B cell (primary cell): Measurements from ENCODE around the gene NVL. TPM values are rescaled to one million over a fixed set of nuclear protein-coding genes. Genes with fewer than 3 reads are reported as not detected.

Experiments
- ATAC-seq: fragments of 200-7000 bp; cut with Tn5 transposase; one replicate; pipeline ENCODE4 v1.10.0; 2021; ENCODE audit warnings: low read depth, mild to moderate bottlenecking, moderate number of reproducible peaks, moderate library complexity
- CTCF ChIA-PET: fragments of 350-600 bp; sonication (Branson Sonifier 250); formaldehyde crosslinking; loops from one replicate; lab custom pipeline; 2021; ENCODE audit warnings: antibody characterized with exemption, inconsistent platforms; lab: Charles Lee
- POLR2A ChIA-PET: fragments of 350-600 bp; sonication (Branson Sonifier 250); formaldehyde crosslinking; loops from one replicate; lab custom pipeline; 2021; ENCODE audit warnings: antibody characterized with exemption; lab: Charles Lee
- DNase-seq: peaks from one replicate; pipeline ENCODE4 v3.0.0; 2013
- H2AFZ ChIP-seq: 2 replicates; pipeline ENCODE4 v1.6.1; 2012; ENCODE audit warnings: mild to moderate bottlenecking, low read depth, low read length; ENCODE audit not compliant: insufficient read depth, poor library complexity, severe bottlenecking
- H3K27ac ChIP-seq, 2 donors: 1 replicate in 1 of 2; 2 replicates in 1 of 2; pipeline ENCODE4 v1.5.1; 2012 to 2013; ENCODE audit warnings: low read length in 2 of 2, mild to moderate bottlenecking in 2 of 2, moderate library complexity in 1 of 2
- H3K27me3 ChIP-seq, 4 experiments: fragments of 200-600 bp in 1 of 4; sonication (generic) in 1 of 4; replicated peaks in 1 of 4; 1 replicate in 2 of 4; 2 replicates in 2 of 4; pipeline versions ENCODE4 v1.6.1 to v1.7.0; 2013 to 2016; ENCODE audit warnings: low read length in 3 of 4, mild to moderate bottlenecking in 2 of 4, mixed read lengths in 1 of 4, moderate library complexity in 1 of 4; ENCODE audit not compliant: insufficient read depth in 4 of 4, control insufficient read depth in 3 of 4; ENCODE audit errors: control extremely low read depth in 1 of 4
- H3K36me3 ChIP-seq, 2 experiments: replicated peaks in 1 of 2; 1 replicate in 1 of 2; 2 replicates in 1 of 2; pipeline versions ENCODE4 v1.6.1 to v1.7.1; 2013; ENCODE audit warnings: low read length in 1 of 2; ENCODE audit not compliant: insufficient read depth in 2 of 2, control insufficient read depth in 1 of 2; ENCODE audit errors: control extremely low read depth in 1 of 2, extremely low read depth in 1 of 2
- H3K4me1 ChIP-seq, 2 donors: fragments of 200-600 bp in 1 of 2; sonication (generic) in 1 of 2; 1 replicate in 1 of 2; 2 replicates in 1 of 2; pipeline versions ENCODE4 v1.5.1 to v1.6.1; 2013 to 2017; ENCODE audit warnings: low read length in 2 of 2; ENCODE audit not compliant: control insufficient read depth in 2 of 2, insufficient read depth in 2 of 2
- H3K4me2 ChIP-seq: replicated peaks from 2 replicates; pipeline ENCODE3; 2012; ENCODE audit warnings: mild to moderate bottlenecking, low read depth, low read length; ENCODE audit not compliant: poor library complexity, severe bottlenecking
- H3K4me3 ChIP-seq, 5 experiments: fragments of 200-600 bp in 1 of 5; sonication (generic) in 1 of 5; 1 replicate in 3 of 5; 2 replicates in 2 of 5; pipeline versions ENCODE4 v1.5.1 to v1.7.0; 2011 to 2016; ENCODE audit warnings: low read length in 4 of 5, mild to moderate bottlenecking in 4 of 5, low read depth in 2 of 5, control low read depth in 1 of 5, moderate library complexity in 1 of 5; ENCODE audit not compliant: insufficient read depth in 1 of 5; ENCODE audit errors: control extremely low read depth in 1 of 5, extremely low read depth in 1 of 5
- H3K79me2 ChIP-seq: fragments of 200-600 bp; sonication (generic); one replicate; pipeline ENCODE4 v1.6.0; 2016; ENCODE audit warnings: low read length; ENCODE audit not compliant: control insufficient read depth, insufficient read depth
- H3K9ac ChIP-seq: fragments of 200-600 bp; sonication (generic); 2 replicates; pipeline ENCODE4 v1.6.1; 2017; ENCODE audit warnings: mild to moderate bottlenecking, low read length, moderate library complexity
- H3K9me3 ChIP-seq, 3 donors: one replicate each; pipeline versions ENCODE4 v1.6.1 to v1.7.1; 2013; ENCODE audit warnings: low read length in 2 of 3; ENCODE audit not compliant: control insufficient read depth in 2 of 3, insufficient read depth in 1 of 3; ENCODE audit errors: control extremely low read depth in 1 of 3
- H4K20me1 ChIP-seq: 2 replicates; pipeline ENCODE4 v1.6.0; 2012; ENCODE audit warnings: mild to moderate bottlenecking, low read length; ENCODE audit not compliant: insufficient read depth, control insufficient read depth, poor library complexity, severe bottlenecking
- H3K27ac Mint-ChIP-seq: one replicate; pipeline ENCODE4 v1.8.0; 2021; ENCODE audit warnings: mixed read lengths
- H3K27me3 Mint-ChIP-seq: one replicate; pipeline ENCODE4 v1.8.0; 2021; ENCODE audit warnings: mixed read lengths
- H3K4me1 Mint-ChIP-seq: one replicate; pipeline ENCODE4 v1.8.0; 2021; ENCODE audit warnings: mixed read lengths
- H3K4me3 Mint-ChIP-seq: one replicate; pipeline ENCODE4 v1.8.0; 2021; ENCODE audit warnings: mixed read lengths
- H3K9me3 Mint-ChIP-seq: one replicate; pipeline ENCODE4 v1.8.0; 2022; ENCODE audit warnings: mixed read lengths; ENCODE audit not compliant: insufficient read depth
- EZH2 ChIP-seq: IDR thresholded peaks from 2 replicates; pipeline ENCODE4 v1.6.1; 2012; ENCODE audit warnings: borderline replicate concordance, low read depth, mild to moderate bottlenecking, moderate library complexity, low read length; ENCODE audit not compliant: insufficient read depth, poor library complexity, severe bottlenecking
- WGBS: methylation state at CpG from one replicate; pipeline ENCODE4 v1.1.5; 2013; ENCODE audit warnings: missing lambda C conversion rate; ENCODE audit not compliant: insufficient coverage; 5-methylcytosine and 5-hydroxymethylcytosine counted together
- intact Hi-C: fragments of 100-400 bp; cut with micrococcal nuclease; formaldehyde crosslinking; loops from one replicate; pipeline ENCODE4 v1.10.0; 2022
- polyA plus RNA-seq: library from polyadenylated mRNA; depleted of rRNA; stranded (reverse); fragments of >200 nt; gene quantifications from 2 replicates; pipeline ENCODE4 v1.2.3, GENCODE V29; 2012
- total RNA-seq, 2 donors: library from RNA; stranded (reverse); fragments of 120-200 nt in 1 of 2; gene quantifications; 1 replicate in 1 of 2; 2 replicates in 1 of 2; pipeline versions ENCODE4 v1.2.3 to v1.2.4, GENCODE V29; 2013 to 2022
- TF ChIP-seq, protein P1 (sequence below): fragments of 200-600 bp; IDR thresholded peaks from one replicate; pipeline ENCODE4 v1.8.0; 2022; ENCODE audit warnings: antibody characterized with exemption, mild to moderate bottlenecking

NVL gene
- total and polyA plus RNA-seq, 2 donors (not counting 1 experiment from before 2014, with no cell fraction given): 28.1 to 45.5 TPM

DNA sequence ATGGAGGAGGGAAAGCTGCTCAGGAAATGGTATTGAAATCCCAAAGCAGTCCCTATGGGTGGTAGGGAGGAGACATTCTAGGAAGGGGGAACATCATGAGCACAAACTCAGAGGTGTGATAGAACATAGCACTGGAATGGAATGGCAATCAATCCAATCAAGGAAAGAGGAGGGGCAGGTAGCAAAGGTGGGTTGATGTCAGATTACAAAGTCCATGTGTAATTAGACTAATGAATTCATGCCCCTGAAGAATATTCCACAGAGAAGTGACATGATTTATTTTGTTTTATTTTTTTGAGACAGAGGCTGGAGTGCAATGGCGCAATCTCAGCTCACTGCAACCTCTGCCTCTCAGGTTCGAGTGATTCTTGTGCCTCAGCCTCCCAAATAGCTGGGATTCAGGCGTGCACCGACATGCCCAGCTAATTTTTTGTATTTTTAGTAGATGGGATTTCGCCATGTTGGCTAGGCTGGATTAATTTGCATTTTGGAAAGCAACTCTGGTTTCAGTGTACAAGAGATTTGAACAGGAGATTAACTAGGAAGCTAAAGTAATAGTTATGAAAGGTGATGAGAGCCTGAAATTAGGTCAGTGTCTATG lies 110.9 kb downstream of the NVL start:
- no peak overlapping the region for H3K4me3 Mint-ChIP-seq
- H3K4me3 ChIP-seq: no peak overlapping the region
- ChIA-PET CTCF (interaction anchor here (0.8 kb wide), 1 partner anchor 122 kb away, joined by 3 read pairs; no protein-coding TSS in a partner anchor), POLR2A (no interaction called here)
- no peak for TF ChIP-seq EZH2
- TF ChIP-seq, protein P1, sequence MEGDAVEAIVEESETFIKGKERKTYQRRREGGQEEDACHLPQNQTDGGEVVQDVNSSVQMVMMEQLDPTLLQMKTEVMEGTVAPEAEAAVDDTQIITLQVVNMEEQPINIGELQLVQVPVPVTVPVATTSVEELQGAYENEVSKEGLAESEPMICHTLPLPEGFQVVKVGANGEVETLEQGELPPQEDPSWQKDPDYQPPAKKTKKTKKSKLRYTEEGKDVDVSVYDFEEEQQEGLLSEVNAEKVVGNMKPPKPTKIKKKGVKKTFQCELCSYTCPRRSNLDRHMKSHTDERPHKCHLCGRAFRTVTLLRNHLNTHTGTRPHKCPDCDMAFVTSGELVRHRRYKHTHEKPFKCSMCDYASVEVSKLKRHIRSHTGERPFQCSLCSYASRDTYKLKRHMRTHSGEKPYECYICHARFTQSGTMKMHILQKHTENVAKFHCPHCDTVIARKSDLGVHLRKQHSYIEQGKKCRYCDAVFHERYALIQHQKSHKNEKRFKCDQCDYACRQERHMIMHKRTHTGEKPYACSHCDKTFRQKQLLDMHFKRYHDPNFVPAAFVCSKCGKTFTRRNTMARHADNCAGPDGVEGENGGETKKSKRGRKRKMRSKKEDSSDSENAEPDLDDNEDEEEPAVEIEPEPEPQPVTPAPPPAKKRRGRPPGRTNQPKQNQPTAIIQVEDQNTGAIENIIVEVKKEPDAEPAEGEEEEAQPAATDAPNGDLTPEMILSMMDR: no peak
- no peaks in the 10 kb centered on the region for H3K27me3 Mint-ChIP-seq
- no peak overlapping the region for H3K4me2 ChIP-seq
- H3K36me3 ChIP-seq: no peaks in the 10 kb centered on the region
- H3K27ac ChIP-seq: no peak overlapping the region
- H4K20me1 ChIP-seq: no peaks in the 10 kb centered on the region
- intact Hi-C loops: no loop called here
- no peaks in the 10 kb centered on the region for H3K9me3 Mint-ChIP-seq
- DNase-seq: no peak
- H3K79me2 ChIP-seq: no peaks in the 10 kb centered on the region
- no peak for ATAC-seq
- H3K27me3 ChIP-seq: no peaks in the 10 kb centered on the region
- no peak overlapping the region for H2AFZ ChIP-seq
- peaks cover 0 to 6% of the 10 kb centered on the region in 2 donors for H3K4me1 ChIP-seq
- H3K9me3 ChIP-seq: no peaks in the 10 kb centered on the region
- peaks cover 9% of the 10 kb centered on the region for H3K4me1 Mint-ChIP-seq
- 100% methylated on average over 5 of the region's 5 CpGs for WGBS
- no peak overlapping the region for H3K27ac Mint-ChIP-seq
- no peak overlapping the region for H3K9ac ChIP-seq
